Lower leg skin (tissue), 3 donors: ENCODE measurements around the gene NEUROD4.

Experiments
- CTCF ChIP-seq, 3 donors: fragments of 450-650 bp; IDR thresholded peaks; one replicate each; pipeline ENCODE4 v1.5.1; 2016; ENCODE audit warnings: antibody characterized with exemption in 3 of 3, mild to moderate bottlenecking in 3 of 3, moderate library complexity in 2 of 3
- POLR2A ChIP-seq, 2 donors: fragments of 450-650 bp; IDR thresholded peaks; one replicate each; pipeline ENCODE4 v1.6.1; 2016 to 2017; ENCODE audit warnings: antibody characterized with exemption in 2 of 2, mild to moderate bottlenecking in 1 of 2, moderate library complexity in 1 of 2

- TF ChIP-seq CTCF (IDR thresholded peaks at IDR 0.05) (no peak), POLR2A (IDR thresholded peaks at IDR 0.05) (no peak)
These were observed 21.7 kb upstream of the NEUROD4 start for GRCh38 chr12:54997929-54998522.
